ENCODE results near the gene MKI67.
A peak's percentile ranks its signal among the peaks of the same experiment; 100 is the strongest.

GRCh38 chr10:128150045-128150493, 23.8 kb upstream of the MKI67 start:
- TF ChIP-seq, protein P1, sequence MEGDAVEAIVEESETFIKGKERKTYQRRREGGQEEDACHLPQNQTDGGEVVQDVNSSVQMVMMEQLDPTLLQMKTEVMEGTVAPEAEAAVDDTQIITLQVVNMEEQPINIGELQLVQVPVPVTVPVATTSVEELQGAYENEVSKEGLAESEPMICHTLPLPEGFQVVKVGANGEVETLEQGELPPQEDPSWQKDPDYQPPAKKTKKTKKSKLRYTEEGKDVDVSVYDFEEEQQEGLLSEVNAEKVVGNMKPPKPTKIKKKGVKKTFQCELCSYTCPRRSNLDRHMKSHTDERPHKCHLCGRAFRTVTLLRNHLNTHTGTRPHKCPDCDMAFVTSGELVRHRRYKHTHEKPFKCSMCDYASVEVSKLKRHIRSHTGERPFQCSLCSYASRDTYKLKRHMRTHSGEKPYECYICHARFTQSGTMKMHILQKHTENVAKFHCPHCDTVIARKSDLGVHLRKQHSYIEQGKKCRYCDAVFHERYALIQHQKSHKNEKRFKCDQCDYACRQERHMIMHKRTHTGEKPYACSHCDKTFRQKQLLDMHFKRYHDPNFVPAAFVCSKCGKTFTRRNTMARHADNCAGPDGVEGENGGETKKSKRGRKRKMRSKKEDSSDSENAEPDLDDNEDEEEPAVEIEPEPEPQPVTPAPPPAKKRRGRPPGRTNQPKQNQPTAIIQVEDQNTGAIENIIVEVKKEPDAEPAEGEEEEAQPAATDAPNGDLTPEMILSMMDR (IDR thresholded peaks at IDR 0.05 in 2 of 3, conservative IDR thresholded peaks at IDR 0.05 in 1 of 3; ENCODE audit: control insufficient read depth in 2 of 3, extremely low read depth in 1 of 3, insufficient read depth in 1 of 3, low read depth in 3 of 3, low read length in 3 of 3): peak; percentile 80 to 99 (median 90)
- TF ChIP-seq POLR2AphosphoS5 (IDR thresholded peaks at IDR 0.05; ENCODE audit: low read length): no peak
- no peak for TF ChIP-seq CEBPZ (IDR thresholded peaks at IDR 0.05; ENCODE audit: low read depth, low read length)
- TF ChIP-seq CEBPB (IDR thresholded peaks at IDR 0.05; ENCODE audit: borderline replicate concordance in 1 of 2, low read depth in 2 of 2, low read length in 2 of 2): no peak
- no peak for TF ChIP-seq MTA3 (IDR thresholded peaks at IDR 0.05; ENCODE audit: borderline replicate concordance, low read length)
- no peak for TF ChIP-seq NFIC (IDR thresholded peaks at IDR 0.05; ENCODE audit: low read depth, low read length)
- TF ChIP-seq ZNF274 (IDR thresholded peaks at IDR 0.05; ENCODE audit: insufficient read depth, insufficient read length): no peak
- TF ChIP-seq ZBTB33 (IDR thresholded peaks at IDR 0.05): no peak
